Measurements from ENCODE around the gene FRMD4A. TPM values are rescaled to one million over a fixed set of nuclear protein-coding genes. Genes with fewer than 3 reads are reported as not detected.

The FRMD4A gene
- total and polyA plus RNA-seq, 10 of the 15 experiments (the other 5 are each of a cell fraction or from before 2014, with no cell fraction given) = 17.8 to 75.2 (median 39.1) TPM

- no peak for TF ChIP-seq ASH2L (IDR thresholded peaks at IDR 0.05; ENCODE audit: borderline replicate concordance, low read depth)
- TF ChIP-seq IKZF1 (conservative IDR thresholded peaks at IDR 0.05) = peak; percentile 55; the same call in 1 of the 2 replicates
- no peak for TF ChIP-seq STAT1 (conservative IDR thresholded peaks at IDR 0.05)
- no peak for TF ChIP-seq CHD1 (IDR thresholded peaks at IDR 0.05; ENCODE audit: low read depth, low read length)
- TF ChIP-seq HDAC2 (IDR thresholded peaks at IDR 0.05) = no peak
- no peak for TF ChIP-seq HSF1 (IDR thresholded peaks at IDR 0.05; ENCODE audit: low read depth, low read length)
- TF ChIP-seq TCF12 (IDR thresholded peaks at IDR 0.05; ENCODE audit: low read depth, low read length) = no peak
- no peak for TF ChIP-seq BHLHE40 (IDR thresholded peaks at IDR 0.05; ENCODE audit: borderline replicate concordance in 1 of 2, low read depth in 2 of 2, low read length in 1 of 2)
- TF ChIP-seq KLF5 (IDR thresholded peaks at IDR 0.05; ENCODE audit: partially characterized antibody) = no peak
- no peak for TF ChIP-seq MTA3 (IDR thresholded peaks at IDR 0.05; ENCODE audit: borderline replicate concordance, low read length)
- TF ChIP-seq SUPT20H (IDR thresholded peaks at IDR 0.05; ENCODE audit: borderline replicate concordance, control insufficient read depth, low read depth, low read length) = no peak
- peak; percentile 19 for TF ChIP-seq SKIL (IDR thresholded peaks at IDR 0.05; ENCODE audit: low read depth, poor library complexity, severe bottlenecking)
- no peak for TF ChIP-seq BCL3 (IDR thresholded peaks at IDR 0.05; ENCODE audit: borderline replicate concordance, insufficient read depth, low read depth, low read length, poor library complexity, severe bottlenecking)
- TF ChIP-seq TAF1 (IDR thresholded peaks at IDR 0.05; ENCODE audit: borderline replicate concordance, low read depth, low read length) = no peak
- no peak for TF ChIP-seq PAX5 (IDR thresholded peaks at IDR 0.05; ENCODE audit: borderline replicate concordance, low read depth, low read length)
- peak; percentile 16 for TF ChIP-seq MEF2B (IDR thresholded peaks at IDR 0.05; ENCODE audit: partially characterized antibody, poor library complexity, severe bottlenecking)
- TF ChIP-seq CEBPB (IDR thresholded peaks at IDR 0.05; ENCODE audit: borderline replicate concordance in 1 of 2, low read depth in 2 of 2, low read length in 2 of 2) = no peak
- TF ChIP-seq REST (IDR thresholded peaks at IDR 0.05; ENCODE audit: low read depth, low read length) = no peak
- TF ChIP-seq NFXL1 (IDR thresholded peaks at IDR 0.05; ENCODE audit: borderline replicate concordance) = no peak
- TF ChIP-seq NR2F1 (conservative IDR thresholded peaks at IDR 0.05) = peak; percentile 92
- no peak for TF ChIP-seq NFYA (IDR thresholded peaks at IDR 0.05; ENCODE audit: borderline replicate concordance, low read depth, low read length)
- TF ChIP-seq RFX5 (IDR thresholded peaks at IDR 0.05; ENCODE audit: low read depth, low read length) = no peak
- no peak for TF ChIP-seq ZNF24 (IDR thresholded peaks at IDR 0.05)
- no peak for TF ChIP-seq RB1 (IDR thresholded peaks at IDR 0.05; ENCODE audit: borderline replicate concordance)
Observed at GRCh38 chr10:13969792-13970140, 361.0 kb downstream of the FRMD4A start (continued).

Measured in GM12878 (cell line).